OCI-LY1 (cell line): ENCODE results near the gene PSMG4.

Source experiments
- H2AFZ ChIP-seq: fragments of 200-600 bp; sonication (generic), shearing (Covaris generic); 2 replicates; pipeline ENCODE4 v1.6.0; 2014; ENCODE audit warnings: antibody characterized with exemption, mild to moderate bottlenecking, low read length
- H3F3A ChIP-seq: fragments of 200-600 bp; sonication (generic), shearing (Covaris generic); 2 replicates; pipeline ENCODE4 v1.6.0; 2014; ENCODE audit warnings: mild to moderate bottlenecking, antibody characterized with exemption, low read length, moderate library complexity; ENCODE audit not compliant: insufficient read depth
- H3K27ac ChIP-seq: fragments of 200-600 bp; sonication (generic); 2 replicates; pipeline ENCODE4 v1.5.1; 2014; ENCODE audit warnings: low read length, mixed run types, mild to moderate bottlenecking, low read depth; ENCODE audit not compliant: poor library complexity, severe bottlenecking
- H3K27me3 ChIP-seq: fragments of 200-600 bp; sonication (generic); 2 replicates; pipeline ENCODE4 v1.6.0; 2014; ENCODE audit warnings: antibody characterized with exemption, mild to moderate bottlenecking, low read length, moderate library complexity; ENCODE audit not compliant: insufficient read depth
- H3K36me3 ChIP-seq: fragments of 200-600 bp; sonication (generic); 2 replicates; pipeline ENCODE4 v1.6.1; 2014; ENCODE audit warnings: mild to moderate bottlenecking, antibody characterized with exemption, low read length, moderate library complexity, mixed read lengths; ENCODE audit not compliant: insufficient read depth
- H3K4me1 ChIP-seq: fragments of 200-600 bp; sonication (generic); 2 replicates; pipeline ENCODE4 v1.5.1; 2014; ENCODE audit warnings: mild to moderate bottlenecking, low read length, moderate library complexity; ENCODE audit not compliant: insufficient read depth, severe bottlenecking
- H3K4me2 ChIP-seq: fragments of 200-600 bp; sonication (generic), shearing (Covaris generic); 2 replicates; pipeline ENCODE4 v1.6.1; 2014; ENCODE audit warnings: low read length
- H3K4me3 ChIP-seq: fragments of 200-600 bp; sonication (generic); 2 replicates; pipeline ENCODE4 v1.5.1; 2014; ENCODE audit warnings: low read length, low read depth, mild to moderate bottlenecking, mixed read lengths; ENCODE audit not compliant: poor library complexity, severe bottlenecking
- H3K79me2 ChIP-seq: fragments of 200-600 bp; shearing (Covaris generic); 2 replicates; pipeline ENCODE4 v1.6.1; 2016; ENCODE audit warnings: mixed run types, low read length, mixed read lengths; ENCODE audit not compliant: insufficient read depth
- H3K9ac ChIP-seq: fragments of 200-600 bp; sonication (generic), shearing (Covaris generic); 2 replicates; pipeline ENCODE4 v1.6.1; 2014; ENCODE audit warnings: mild to moderate bottlenecking, low read length, mixed read lengths
- H3K9me2 ChIP-seq: fragments of 200-600 bp; sonication (generic), shearing (Covaris generic); 2 replicates; pipeline ENCODE4 v1.6.1; 2014; ENCODE audit warnings: low read depth, mild to moderate bottlenecking, low read length, mixed read lengths
- H3K9me3 ChIP-seq: fragments of 200-600 bp; shearing (Covaris generic); 2 replicates; pipeline ENCODE4 v1.6.1; 2014; ENCODE audit warnings: low read length, mixed read lengths
- H4K20me1 ChIP-seq: fragments of 200-600 bp; sonication (generic), shearing (Covaris generic); 2 replicates; pipeline ENCODE4 v1.6.0; 2016; ENCODE audit warnings: mild to moderate bottlenecking, low read length; ENCODE audit not compliant: insufficient read depth
- EZH2 ChIP-seq: fragments of 200-600 bp; sonication (generic), shearing (Covaris generic); IDR thresholded peaks from 2 replicates; pipeline ENCODE4 v1.8.0; 2017; ENCODE audit warnings: borderline replicate concordance, mixed run types, mild to moderate bottlenecking, antibody characterized with exemption, low read length, moderate library complexity, mixed read lengths
- TF ChIP-seq, protein P1 (sequence below): fragments of 200-600 bp; sonication (generic), shearing (Covaris generic); IDR thresholded peaks from 2 replicates; pipeline ENCODE4 v1.5.1; 2017; ENCODE audit warnings: mild to moderate bottlenecking, antibody characterized with exemption, low read length, moderate library complexity, mixed read lengths

PSMG4 gene

DNA sequence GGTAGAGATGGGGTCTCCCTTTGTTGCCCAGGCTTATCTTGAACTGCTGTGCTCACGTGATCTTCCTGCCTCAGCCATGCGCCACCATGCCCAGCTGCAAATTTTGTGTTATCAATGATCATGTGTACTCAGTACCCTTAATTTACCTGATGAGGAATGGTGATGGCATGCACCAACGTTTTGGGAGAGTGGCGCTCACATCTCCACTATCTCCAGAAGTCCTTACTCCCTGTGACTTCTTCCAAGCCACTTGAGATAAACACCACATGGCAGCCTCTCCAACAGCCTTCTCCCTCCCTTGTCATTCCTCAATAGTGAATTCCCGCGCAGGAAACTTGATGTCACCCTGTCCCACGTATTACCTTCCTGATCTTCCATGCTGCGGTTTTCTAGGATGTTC, 58.1 kb downstream of the PSMG4 start:
- no peak overlapping the region for H3K4me2 ChIP-seq
- no peaks in the 10 kb centered on the region for H3K4me1 ChIP-seq
- no peaks in the 10 kb centered on the region for H3K36me3 ChIP-seq
- no peaks in the 10 kb centered on the region for H3K79me2 ChIP-seq
- H3K27ac ChIP-seq: no peak overlapping the region
- no peaks in the 10 kb centered on the region; the same call in 1 of the 2 replicates for H3K27me3 ChIP-seq
- no peak overlapping the region for H2AFZ ChIP-seq
- no peaks in the 10 kb centered on the region for H3K9me2 ChIP-seq
- no peaks in the 10 kb centered on the region for H3K9me3 ChIP-seq
- no peaks in the 10 kb centered on the region for H3F3A ChIP-seq
- H4K20me1 ChIP-seq: no peaks in the 10 kb centered on the region
- no peak overlapping the region for H3K4me3 ChIP-seq
- H3K9ac ChIP-seq: no peak overlapping the region
- no peak for TF ChIP-seq EZH2
- TF ChIP-seq, protein P1, sequence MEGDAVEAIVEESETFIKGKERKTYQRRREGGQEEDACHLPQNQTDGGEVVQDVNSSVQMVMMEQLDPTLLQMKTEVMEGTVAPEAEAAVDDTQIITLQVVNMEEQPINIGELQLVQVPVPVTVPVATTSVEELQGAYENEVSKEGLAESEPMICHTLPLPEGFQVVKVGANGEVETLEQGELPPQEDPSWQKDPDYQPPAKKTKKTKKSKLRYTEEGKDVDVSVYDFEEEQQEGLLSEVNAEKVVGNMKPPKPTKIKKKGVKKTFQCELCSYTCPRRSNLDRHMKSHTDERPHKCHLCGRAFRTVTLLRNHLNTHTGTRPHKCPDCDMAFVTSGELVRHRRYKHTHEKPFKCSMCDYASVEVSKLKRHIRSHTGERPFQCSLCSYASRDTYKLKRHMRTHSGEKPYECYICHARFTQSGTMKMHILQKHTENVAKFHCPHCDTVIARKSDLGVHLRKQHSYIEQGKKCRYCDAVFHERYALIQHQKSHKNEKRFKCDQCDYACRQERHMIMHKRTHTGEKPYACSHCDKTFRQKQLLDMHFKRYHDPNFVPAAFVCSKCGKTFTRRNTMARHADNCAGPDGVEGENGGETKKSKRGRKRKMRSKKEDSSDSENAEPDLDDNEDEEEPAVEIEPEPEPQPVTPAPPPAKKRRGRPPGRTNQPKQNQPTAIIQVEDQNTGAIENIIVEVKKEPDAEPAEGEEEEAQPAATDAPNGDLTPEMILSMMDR: no peak
